HG03159 (cell line): ENCODE data around the gene GALNS.

ENCODE experiments used
- ATAC-seq: cut with Tn5 transposase; IDR thresholded peaks from one replicate; pipeline ENCODE4 v1.9.1; 2021; ENCODE audit warnings: mild to moderate bottlenecking, moderate library complexity; ENCODE audit not compliant: unreplicated experiment

GALNS gene

DNA sequence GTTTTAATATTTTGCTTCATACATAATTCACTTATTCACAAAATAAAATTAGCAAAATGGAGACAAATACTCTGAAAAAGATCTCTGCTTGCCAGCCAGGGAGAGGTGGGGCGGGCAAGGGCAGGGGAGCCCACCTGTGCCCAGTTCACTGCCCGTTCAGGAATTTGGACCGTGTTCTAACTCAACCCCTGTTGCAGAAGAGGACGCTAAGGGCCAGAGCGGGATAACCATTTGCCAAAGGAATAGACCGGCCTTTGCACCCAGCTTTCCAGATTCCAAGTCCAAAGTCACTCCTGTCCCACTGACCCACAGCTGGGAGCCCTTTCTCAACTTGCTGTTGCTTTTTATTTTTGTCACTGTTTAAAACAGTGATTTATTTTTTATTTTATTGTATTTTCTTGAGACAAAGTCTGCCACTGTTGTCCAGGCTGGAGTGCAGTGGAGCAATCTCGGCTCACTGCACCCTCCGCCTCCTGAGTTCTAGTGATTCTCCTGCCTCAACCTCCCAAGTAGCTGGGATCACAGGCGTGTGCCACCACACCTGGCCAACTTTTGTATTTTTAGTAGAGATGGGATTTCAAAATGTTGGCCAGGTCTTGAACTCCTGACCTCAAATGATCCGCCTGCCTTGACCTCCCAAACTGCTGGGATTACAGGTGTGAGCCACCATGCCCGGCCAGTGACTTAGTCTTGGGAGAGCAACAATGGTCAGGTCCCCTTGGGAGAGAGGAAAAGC lies 69.0 kb downstream of the GALNS start:
- ATAC-seq = no peak

- no peak for ATAC-seq
These were observed 71.4 kb downstream of the GALNS start, which contains the start of gene PIEZO1 for GRCh38 chr16:88785106-88785924. TSS of gene PIEZO1 (minus strand) at chr16:88785220. CDS start at chr16:88784964, 256 bp downstream.

- ATAC-seq = no peak
These were observed 72.0 kb downstream of the GALNS start for GRCh38 chr16:88784856-88785105.

GRCh38 chr16:88784074-88784855 lies 72.5 kb downstream of the GALNS start:
- ATAC-seq = no peak

- no peak for ATAC-seq
These were observed 73.2 kb downstream of the GALNS start for GRCh38 chr16:88783391-88784073.

DNA sequence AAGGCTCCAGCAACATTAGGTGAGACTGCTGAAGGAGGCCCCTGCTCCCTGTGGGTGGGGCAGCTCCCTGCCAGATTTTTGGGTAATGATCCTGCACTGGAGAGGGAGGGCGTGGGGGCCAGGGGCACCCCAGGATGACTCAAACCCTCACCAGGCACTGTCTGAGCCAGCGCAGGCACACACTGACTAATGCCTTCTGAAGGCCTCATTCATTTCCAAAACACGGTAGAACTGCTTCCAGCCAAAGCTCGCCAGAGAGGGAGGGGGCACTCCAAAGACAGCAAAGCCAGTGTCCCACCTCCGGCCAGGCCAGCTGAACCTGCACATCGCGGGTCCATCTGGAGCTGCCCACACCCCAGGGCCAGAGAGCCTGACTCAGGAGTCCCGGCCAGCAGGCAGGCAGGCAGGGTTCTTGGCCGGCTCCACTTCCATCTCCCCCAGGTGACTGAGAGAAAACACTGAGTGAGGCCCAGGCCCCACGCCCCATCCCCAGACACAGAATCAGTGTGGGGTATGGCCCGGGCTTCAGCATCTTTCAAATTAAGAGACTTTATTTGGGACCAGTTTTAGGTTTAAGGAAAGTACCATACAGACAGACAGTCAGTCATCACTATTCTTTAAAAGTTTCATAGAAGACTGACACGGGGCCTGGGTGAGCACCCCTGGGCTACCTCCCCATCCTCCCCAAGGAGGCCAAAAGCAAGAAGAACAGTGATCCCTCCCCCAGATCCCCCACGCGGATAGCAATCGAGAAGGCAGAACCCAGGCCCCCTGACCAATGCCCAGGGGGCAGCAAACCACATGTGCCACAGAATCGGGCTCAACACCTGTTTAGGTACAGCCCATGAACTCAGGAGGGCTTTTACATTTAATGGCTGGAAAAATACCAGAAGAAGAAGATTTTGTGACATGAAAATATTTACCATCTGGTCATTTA lies 74.0 kb downstream of the GALNS start:
- ATAC-seq = no peak

DNA sequence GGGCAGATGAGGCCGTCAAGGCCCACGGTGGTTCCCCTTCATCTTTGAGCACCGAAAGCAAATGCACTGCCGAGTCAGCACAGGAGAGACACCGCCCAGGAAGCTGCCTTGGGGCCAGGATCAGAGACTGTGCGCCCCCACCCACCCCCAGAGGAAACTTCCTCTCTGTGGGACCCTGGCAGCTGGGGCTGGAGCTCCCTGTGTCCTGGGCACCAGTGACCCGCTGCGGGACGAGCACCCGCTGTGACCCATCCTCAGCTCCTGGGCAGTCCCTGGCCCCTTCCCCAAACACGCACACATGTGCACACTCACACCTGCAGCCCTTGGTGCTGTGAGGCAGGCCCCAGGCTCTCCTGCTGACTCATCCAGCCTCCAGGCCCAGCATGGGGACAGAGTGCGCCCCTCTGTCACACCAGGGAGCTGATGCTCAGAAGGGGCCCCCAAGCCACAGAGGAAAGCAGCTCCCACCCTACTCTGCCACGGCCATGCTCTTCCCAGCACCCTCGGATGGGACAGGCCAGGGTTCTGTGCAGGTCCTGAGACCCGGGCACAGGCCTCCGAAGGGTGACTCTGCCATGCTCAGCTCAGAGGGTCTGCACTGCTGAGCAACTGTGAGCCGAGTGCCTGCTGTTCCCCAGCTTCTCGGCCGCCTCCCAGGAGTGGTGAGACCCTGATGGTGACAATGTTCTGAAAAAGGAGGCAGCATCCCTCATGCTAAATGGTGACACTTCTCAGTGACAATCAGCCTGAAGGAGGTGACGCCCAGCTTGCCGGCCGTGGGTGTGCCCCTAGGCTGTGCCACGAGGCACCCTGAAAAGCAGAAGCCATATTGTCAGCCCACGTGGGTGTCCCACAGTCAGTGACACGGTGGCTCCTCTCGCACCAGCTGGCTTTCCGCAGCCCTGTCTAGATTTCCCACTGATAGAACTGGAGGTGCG lies 75.3 kb downstream of the GALNS start:
- ATAC-seq = no peak

DNA sequence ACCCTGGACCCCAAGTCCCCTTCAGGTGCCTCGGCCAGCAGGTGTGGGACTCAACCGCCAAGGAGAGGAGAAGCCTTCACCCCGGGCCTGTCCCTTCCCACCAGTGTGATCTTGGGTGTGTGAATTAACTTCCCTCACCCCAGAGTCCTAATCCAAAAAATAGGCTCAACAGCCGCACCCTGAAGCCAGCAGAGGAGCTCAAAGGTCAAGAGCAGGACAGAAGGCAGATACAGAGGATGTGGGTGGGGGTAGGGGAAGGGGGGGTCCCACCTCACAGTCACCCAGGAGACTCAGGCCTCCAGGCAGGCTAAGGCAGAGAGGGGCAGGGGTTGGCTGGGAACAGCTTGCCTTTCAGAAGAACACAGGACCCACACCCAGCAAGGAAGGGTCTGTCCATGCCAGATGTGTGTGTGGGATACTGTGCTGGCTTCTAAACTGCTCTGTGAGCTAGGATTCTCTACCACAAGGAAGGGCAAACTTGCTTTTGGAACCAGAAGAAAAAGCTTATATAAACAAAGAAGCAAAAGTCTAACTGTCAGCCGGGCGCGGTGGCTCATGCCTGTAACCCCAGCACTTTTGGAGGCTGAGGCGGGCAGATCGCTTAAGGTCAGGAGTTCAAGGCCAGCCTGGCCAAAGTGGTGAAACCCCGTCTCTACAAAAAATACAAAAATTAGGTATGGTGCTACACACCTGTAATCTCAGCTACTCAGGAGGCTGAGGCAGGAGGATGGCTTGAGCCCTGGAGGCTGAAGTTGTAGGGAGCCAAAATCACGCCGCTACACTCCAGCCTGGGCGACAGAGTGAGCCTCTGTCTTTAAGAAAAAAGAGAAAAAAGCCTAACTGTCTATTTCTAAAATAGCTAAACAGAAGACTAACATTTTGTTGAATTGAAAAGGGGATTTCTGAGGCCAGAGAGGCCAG lies 76.3 kb downstream of the GALNS start:
- no peak for ATAC-seq

GRCh38 chr16:88779406-88780141 lies 77.2 kb downstream of the GALNS start:
- no peak for ATAC-seq

DNA sequence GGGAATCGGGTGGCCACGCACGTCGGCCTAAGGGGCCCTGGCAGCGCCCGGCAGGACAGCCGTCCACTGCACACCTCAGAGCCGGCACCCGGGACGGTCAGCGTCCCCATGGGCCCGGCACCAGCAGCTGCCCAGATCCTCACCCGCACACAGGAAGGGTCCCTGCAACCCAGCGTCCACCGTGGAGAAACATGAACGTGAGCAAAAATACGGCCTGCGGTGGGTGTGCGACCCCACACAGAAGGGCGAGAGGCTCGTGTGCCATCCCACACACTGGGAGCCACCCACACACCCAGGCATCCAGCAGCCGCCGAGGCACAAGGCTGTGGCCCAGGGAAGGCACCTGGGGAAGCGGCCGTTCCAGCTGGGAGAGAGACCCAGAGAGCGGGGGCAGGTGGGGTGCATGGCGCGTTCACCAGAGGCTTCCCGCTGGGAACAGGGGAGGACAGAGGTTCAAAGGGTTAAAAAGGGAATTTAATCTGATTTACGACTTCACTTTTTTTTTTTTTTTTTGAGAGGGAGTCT lies 78.1 kb downstream of the GALNS start:
- no peak for ATAC-seq

- ATAC-seq = no peak
These were observed 78.5 kb downstream of the GALNS start for GRCh38 chr16:88778271-88778525.

- no peak for ATAC-seq
These were observed 79.1 kb downstream of the GALNS start for GRCh38 chr16:88777471-88778270.

- ATAC-seq = no peak
These were observed 80.9 kb downstream of the GALNS start for GRCh38 chr16:88775825-88776224.

GRCh38 chr16:88774544-88775393 lies 82.0 kb downstream of the GALNS start:
- ATAC-seq = no peak

GRCh38 chr16:88773812-88774291 lies 82.9 kb downstream of the GALNS start:
- no peak for ATAC-seq
